PC-9 (cell line): Measurements from ENCODE around the gene URM1.

Experiments used
- EZH2 ChIP-seq: fragments of 200-600 bp; sonication (generic); IDR thresholded peaks from 2 replicates; pipeline ENCODE4 v1.8.0; 2017; ENCODE audit warnings: antibody characterized with exemption, low read depth
- TF ChIP-seq, protein P1 (sequence below): fragments of 200-600 bp; sonication (generic); conservative IDR thresholded peaks from 2 replicates; pipeline ENCODE4 v1.6.1; 2017; ENCODE audit warnings: mixed run types, antibody characterized with exemption, mild to moderate bottlenecking, moderate library complexity

- TF ChIP-seq, protein P1, sequence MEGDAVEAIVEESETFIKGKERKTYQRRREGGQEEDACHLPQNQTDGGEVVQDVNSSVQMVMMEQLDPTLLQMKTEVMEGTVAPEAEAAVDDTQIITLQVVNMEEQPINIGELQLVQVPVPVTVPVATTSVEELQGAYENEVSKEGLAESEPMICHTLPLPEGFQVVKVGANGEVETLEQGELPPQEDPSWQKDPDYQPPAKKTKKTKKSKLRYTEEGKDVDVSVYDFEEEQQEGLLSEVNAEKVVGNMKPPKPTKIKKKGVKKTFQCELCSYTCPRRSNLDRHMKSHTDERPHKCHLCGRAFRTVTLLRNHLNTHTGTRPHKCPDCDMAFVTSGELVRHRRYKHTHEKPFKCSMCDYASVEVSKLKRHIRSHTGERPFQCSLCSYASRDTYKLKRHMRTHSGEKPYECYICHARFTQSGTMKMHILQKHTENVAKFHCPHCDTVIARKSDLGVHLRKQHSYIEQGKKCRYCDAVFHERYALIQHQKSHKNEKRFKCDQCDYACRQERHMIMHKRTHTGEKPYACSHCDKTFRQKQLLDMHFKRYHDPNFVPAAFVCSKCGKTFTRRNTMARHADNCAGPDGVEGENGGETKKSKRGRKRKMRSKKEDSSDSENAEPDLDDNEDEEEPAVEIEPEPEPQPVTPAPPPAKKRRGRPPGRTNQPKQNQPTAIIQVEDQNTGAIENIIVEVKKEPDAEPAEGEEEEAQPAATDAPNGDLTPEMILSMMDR: no peak
- TF ChIP-seq EZH2: no peak
Measured at GRCh38 chr9:128335914-128336313, 35.3 kb upstream of the URM1 start.
